Skin epidermis (tissue), 12 donors: Measurements from ENCODE around the gene FLYWCH1.
"Not testable (repeated sequence)": the region's sequence is repeated elsewhere in the genome, so short reads cannot be mapped to it uniquely, and the experiment has no call there.

ENCODE experiments used
- H3K27ac ChIP-seq, 21 experiments: fragments of 200-600 bp; sonication (generic) in 11 of 21; one replicate each; pipeline ENCODE4 v1.5.0; 2020; ENCODE audit warnings: mild to moderate bottlenecking in 3 of 21, inconsistent platforms in 2 of 21, moderate library complexity in 2 of 21
- H3K4me3 ChIP-seq, 7 experiments: fragments of 200-600 bp; sonication (generic) in 2 of 7; one replicate each; pipeline ENCODE4 v1.5.0; 2020; ENCODE audit warnings: inconsistent platforms in 2 of 7, mild to moderate bottlenecking in 2 of 7, moderate library complexity in 1 of 7

The FLYWCH1 gene

GRCh38 chr16:2923481-2923880, 11.8 kb downstream of the FLYWCH1 start:
- no peak overlapping the region for H3K27ac ChIP-seq

GRCh38 chr16:2924901-2925755, 13.4 kb downstream of the FLYWCH1 start:
- Histone ChIP-seq H3K4me3 (no peak overlapping the region), H3K27ac (peak overlapping the region in 3 of 21 experiments; percentile 49 to 57 (median 56))

More at GRCh38 chr16:2923481-2923880, 11.8 kb downstream of the FLYWCH1 start:
- H3K4me3 ChIP-seq, result no peak overlapping the region

GRCh38 chr16:2925951-2926649, 14.4 kb downstream of the FLYWCH1 start:
- H3K27ac ChIP-seq, result peak overlapping the region in 2 of 21 experiments; percentile 49 to 56
- H3K4me3 ChIP-seq, result no peak overlapping the region

GRCh38 chr16:2926650-2926999, 14.9 kb downstream of the FLYWCH1 start:
- Histone ChIP-seq H3K4me3 (no peak overlapping the region), H3K27ac (peak overlapping the region in 1 of 21 experiments; percentile 22)

- Histone ChIP-seq H3K27ac (peak overlapping the region in 1 of 21 experiments; percentile 22), H3K4me3 (no peak overlapping the region)
These were observed 15.4 kb downstream of the FLYWCH1 start for GRCh38 chr16:2927010-2927646.

- not testable (repeated sequence) for H3K27ac ChIP-seq, H3K4me3 ChIP-seq
These were observed 16.4 kb downstream of the FLYWCH1 start for GRCh38 chr16:2928151-2928550.

GRCh38 chr16:2928796-2929195, 17.1 kb downstream of the FLYWCH1 start:
- Histone ChIP-seq H3K4me3 (no peak overlapping the region), H3K27ac (no peak overlapping the region)

GRCh38 chr16:2929693-2930092, 18.0 kb downstream of the FLYWCH1 start:
- Histone ChIP-seq H3K27ac (no peak overlapping the region), H3K4me3 (no peak overlapping the region)

GRCh38 chr16:2930236-2930635, 18.5 kb downstream of the FLYWCH1 start:
- no peak overlapping the region for H3K4me3 ChIP-seq
- no peak overlapping the region for H3K27ac ChIP-seq

GRCh38 chr16:2931231-2931914, 19.6 kb downstream of the FLYWCH1 start:
- H3K4me3 ChIP-seq, H3K27ac ChIP-seq: not testable (repeated sequence)

- no peak overlapping the region for H3K4me3 ChIP-seq
These were observed 21.4 kb downstream of the FLYWCH1 start for GRCh38 chr16:2933136-2933535.

GRCh38 chr16:2933701-2934100, 22.0 kb downstream of the FLYWCH1 start:
- no peak overlapping the region for H3K4me3 ChIP-seq
- H3K27ac ChIP-seq, result no peak overlapping the region

More at GRCh38 chr16:2933136-2933535, 21.4 kb downstream of the FLYWCH1 start:
- H3K27ac ChIP-seq, result no peak overlapping the region

- no peak overlapping the region for H3K4me3 ChIP-seq
These were observed 22.7 kb downstream of the FLYWCH1 start for GRCh38 chr16:2934450-2934849.

GRCh38 chr16:2936436-2937011, 24.8 kb downstream of the FLYWCH1 start:
- Histone ChIP-seq H3K4me3 (no peak overlapping the region), H3K27ac (no peak overlapping the region)

More at GRCh38 chr16:2934450-2934849, 22.7 kb downstream of the FLYWCH1 start:
- no peak overlapping the region for H3K27ac ChIP-seq

- no peak overlapping the region for H3K27ac ChIP-seq
- no peak overlapping the region for H3K4me3 ChIP-seq
These were observed 25.4 kb downstream of the FLYWCH1 start for GRCh38 chr16:2937170-2937569.

- no peak overlapping the region for H3K4me3 ChIP-seq
- no peak overlapping the region for H3K27ac ChIP-seq
These were observed 26.5 kb downstream of the FLYWCH1 start for GRCh38 chr16:2938206-2938605.

- Histone ChIP-seq H3K27ac (no peak overlapping the region), H3K4me3 (no peak overlapping the region)
These were observed 28.2 kb downstream of the FLYWCH1 start for GRCh38 chr16:2939968-2940367.

- H3K27ac ChIP-seq, result no peak overlapping the region
- H3K4me3 ChIP-seq, result no peak overlapping the region
These were observed 30.3 kb downstream of the FLYWCH1 start for GRCh38 chr16:2942045-2942444.

GRCh38 chr16:2943716-2944115, 32.0 kb downstream of the FLYWCH1 start:
- H3K27ac ChIP-seq, H3K4me3 ChIP-seq: not testable (repeated sequence)

GRCh38 chr16:2946649-2947048, 34.9 kb downstream of the FLYWCH1 start:
- Histone ChIP-seq H3K4me3 (no peak overlapping the region), H3K27ac (no peak overlapping the region)
